ENCODE data around the gene AGAP3.

AGAP3 gene

DNA sequence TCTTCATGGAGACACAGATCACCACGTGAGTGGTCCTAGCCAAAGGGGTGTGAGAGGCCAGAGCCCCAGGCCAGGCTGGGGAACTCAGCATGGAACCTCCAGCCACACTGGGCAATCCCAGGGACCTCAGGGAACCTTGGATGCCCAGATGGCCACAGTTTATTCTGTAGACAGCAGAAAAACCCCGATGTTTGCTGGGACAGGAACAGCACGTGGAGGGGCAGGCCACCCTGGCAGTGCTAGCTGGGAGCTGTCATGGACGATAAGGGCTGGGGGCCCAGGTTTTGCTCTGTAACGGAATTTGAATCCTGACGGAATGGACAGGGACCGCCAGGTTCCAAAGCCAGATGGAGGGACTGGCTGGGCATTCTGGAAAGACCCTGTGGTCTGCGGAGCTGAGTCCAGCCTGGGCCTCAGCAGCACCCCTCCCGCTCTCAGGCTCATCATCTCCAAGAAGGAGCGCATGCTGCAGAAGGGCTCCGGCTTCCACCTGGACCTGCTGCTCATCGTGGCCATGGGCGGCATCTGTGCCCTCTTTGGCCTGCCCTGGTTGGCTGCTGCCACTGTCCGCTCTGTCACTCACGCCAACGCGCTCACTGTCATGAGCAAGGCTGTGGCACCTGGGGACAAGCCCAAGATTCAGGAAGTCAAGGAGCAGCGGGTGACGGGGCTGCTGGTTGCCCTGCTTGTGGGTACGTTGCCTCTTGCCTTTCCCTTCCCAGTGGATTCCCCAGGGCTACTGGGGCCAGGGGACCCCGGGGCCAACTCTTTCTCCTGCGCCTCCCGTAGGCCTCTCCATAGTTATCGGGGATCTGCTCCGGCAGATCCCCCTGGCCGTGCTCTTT, 11.2 kb upstream of the AGAP3 start:
- DNase-seq (ENCODE audit: low read depth), result no peak

DNA sequence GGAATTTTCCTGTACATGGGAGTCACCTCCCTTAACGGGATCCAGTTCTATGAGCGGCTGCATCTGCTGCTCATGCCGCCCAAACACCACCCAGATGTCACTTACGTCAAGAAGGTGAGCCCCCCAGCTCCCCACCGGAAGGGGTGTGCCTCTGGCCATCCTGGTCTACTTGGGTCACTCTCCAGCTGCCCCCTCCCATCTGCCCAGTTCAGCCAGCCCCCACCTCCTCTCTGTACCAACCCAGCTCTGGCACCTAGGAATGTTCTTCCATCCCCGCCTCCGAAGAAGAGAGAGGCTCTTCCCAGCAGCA, 10.7 kb upstream of the AGAP3 start:
- DNase-seq (ENCODE audit: low read depth), result no peak

DNA sequence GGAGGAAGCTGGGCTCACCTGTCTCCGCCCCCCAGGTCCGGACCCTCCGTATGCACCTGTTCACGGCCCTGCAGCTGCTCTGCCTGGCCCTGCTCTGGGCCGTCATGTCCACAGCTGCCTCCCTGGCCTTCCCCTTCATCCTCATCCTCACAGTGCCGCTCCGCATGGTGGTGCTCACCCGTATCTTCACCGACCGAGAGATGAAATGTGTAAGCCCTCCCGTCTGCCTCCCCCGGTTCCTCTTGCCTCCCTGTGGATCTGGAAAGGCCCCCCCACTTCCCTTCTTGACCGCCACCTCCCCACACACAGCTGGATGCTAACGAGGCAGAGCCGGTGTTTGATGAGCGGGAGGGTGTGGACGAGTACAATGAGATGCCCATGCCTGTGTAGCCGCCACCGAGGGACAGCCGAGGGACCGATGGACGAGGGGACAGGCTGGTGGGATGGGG, 10.3 kb upstream of the AGAP3 start:
- no peak for DNase-seq (ENCODE audit: low read depth)

DNA sequence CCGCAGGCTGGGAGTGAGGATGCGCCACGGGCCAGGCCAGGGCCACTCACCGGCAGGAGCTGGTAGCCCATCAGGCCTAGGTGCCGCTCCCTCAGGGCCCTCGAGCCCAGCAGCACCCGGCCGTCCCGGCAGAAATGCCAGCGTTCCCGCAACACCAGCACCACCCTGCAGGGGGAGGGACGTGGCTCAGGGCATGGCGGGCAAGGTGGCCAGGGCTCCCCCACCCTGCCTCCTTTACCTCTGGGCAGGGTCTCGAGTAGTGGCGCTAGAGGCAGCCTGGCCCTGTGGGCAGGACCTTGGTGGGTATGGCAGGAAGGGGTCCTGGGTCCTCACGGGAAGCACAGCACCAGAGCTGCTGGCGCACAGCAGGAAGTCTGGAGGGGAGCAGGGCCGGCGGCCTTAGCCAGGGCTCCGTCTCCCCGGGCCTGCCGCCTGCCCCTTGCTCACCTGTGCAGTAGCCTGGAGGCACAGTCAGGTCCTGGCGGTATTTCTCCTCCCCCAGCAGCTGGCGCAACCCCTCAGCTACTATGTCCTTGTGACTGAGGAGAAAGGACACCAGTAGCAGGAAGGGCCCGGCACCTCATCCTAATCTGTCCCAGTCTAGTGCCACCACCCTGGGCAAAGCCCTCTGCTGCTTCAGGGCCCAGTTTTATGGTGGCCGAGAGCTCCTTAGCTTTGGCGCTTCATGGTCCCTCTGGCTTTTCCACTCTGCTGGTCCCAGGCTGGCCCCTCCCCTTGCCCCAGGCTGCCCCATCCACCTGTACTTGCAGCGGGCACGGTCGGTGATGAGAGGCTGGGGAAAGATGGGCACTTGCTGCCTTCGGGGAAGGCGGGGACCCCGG, 9.2 kb upstream of the AGAP3 start:
- no peak for DNase-seq (ENCODE audit: low read depth)

DNA sequence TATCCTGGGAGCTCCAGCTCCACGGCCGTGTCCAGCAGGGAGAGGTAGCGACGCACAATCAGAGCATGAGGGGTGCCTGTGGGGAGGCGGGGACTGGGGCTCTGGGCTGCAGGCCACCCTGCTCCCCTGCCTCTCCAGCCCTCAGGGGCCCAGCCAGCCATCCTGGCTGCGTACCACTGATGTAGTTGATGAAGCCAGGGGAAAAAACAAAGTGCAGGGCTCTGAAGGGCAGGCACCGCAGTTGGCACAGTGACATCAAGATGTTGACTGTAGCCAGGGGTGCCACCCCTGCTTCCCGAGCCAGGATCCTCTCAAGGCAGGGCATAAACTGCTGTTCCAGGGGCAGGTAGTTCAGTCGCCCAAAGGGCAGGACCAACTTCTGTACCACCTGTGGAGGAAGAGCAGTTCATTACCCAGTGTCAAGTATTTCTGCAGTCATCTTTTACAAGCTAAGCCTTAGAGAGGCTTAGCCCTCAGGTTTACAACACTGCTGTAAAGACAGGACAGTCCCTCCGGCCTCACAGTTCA, 8.5 kb upstream of the AGAP3 start:
- no peak for DNase-seq (ENCODE audit: low read depth)

DNA sequence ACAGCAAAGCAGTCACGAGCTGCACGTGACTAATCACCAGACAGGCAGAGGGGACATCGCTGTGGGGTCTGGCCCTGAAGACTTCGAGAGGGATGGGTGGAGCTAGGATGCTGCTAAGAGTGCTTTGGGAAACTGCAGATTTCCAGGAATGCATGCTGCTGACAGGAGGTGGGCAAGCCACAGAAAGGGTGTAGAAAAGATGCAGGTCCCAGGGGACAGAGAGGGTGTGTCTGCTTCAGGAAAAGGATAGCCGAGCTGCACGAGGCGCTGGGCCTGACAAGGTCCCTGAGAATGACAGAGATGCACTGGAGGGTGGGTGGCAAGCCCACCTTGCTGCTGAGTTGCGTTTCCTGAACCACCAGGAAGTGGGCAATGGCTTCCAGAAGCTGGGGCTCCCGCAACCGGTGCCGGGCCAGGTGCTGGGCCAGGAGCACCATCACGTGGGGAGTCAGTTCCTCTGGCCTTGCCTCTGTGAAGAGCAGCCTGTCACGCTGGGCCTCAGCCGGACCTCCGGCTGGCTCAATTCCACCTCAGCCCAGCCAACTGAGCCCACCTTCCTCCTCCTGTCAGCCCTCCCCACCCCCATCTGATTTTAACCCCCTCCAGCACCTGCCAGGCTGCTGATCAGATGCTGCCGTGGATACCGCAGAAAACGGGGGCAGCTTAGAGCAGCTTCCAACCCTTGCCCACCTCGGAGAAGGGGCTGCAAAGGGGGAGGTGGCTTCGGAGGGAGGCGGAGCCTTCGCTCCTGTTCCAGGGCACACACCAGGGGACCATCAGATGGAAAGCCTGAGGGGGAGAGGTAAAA, 7.8 kb upstream of the AGAP3 start:
- DNase-seq (ENCODE audit: low read depth), result no peak

DNA sequence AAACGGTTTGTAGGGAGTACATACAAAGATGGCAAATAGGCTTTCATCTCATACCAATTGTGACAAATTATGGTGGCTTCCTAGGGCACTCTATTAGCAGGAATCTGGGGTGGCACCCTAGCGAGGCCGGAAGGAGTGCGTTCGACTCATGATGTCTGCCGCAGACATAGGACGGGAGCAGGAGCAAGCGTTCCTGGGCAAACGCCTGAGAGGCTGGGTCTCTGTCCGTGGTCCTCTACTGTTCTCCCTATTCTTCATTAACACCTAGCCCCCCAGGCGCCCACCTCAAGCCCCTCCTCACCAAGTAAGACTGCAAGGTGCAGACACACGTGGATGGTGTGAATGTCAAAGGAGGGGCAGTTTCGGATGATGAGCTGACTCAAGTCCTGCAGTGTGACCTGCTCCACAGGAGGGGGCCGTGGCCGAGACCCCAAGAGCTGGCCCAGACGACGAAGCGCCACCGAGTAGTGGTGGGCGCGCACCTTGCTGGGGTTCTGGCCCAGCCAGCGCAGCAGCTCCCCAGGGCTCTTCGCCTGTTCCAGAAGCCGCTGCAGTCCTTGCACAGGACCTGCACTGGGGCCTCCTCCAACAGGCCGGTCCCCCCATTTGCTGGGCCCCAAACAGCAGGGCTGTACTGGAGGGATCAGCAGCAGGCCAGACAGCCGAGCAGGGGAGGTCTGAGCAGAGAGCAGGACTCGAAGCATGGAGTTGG, 6.9 kb upstream of the AGAP3 start:
- DNase-seq (ENCODE audit: low read depth), result no peak

DNA sequence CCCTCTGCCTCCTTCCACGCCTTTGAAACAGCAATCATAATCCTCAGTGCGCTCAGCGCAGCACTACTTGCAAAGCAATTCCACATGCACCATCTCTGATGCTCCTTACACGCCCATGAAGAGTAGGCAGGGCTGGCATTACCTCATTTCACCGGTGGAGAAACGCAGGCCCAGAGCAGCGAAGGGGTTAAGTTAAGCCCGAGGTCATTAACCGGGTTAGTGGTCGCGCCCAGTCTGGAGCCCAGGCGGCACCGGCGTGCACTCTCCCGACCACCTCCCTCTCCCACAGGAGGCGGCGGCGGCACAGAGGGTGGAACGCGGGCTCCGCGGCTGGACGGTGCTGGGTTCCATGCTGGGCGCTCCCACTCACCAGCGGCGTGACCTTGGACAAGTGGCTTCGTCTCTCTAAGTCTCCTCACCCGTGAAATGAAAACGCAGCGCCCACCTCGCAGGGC, 6.2 kb upstream of the AGAP3 start:
- DNase-seq (ENCODE audit: low read depth), result no peak

DNA sequence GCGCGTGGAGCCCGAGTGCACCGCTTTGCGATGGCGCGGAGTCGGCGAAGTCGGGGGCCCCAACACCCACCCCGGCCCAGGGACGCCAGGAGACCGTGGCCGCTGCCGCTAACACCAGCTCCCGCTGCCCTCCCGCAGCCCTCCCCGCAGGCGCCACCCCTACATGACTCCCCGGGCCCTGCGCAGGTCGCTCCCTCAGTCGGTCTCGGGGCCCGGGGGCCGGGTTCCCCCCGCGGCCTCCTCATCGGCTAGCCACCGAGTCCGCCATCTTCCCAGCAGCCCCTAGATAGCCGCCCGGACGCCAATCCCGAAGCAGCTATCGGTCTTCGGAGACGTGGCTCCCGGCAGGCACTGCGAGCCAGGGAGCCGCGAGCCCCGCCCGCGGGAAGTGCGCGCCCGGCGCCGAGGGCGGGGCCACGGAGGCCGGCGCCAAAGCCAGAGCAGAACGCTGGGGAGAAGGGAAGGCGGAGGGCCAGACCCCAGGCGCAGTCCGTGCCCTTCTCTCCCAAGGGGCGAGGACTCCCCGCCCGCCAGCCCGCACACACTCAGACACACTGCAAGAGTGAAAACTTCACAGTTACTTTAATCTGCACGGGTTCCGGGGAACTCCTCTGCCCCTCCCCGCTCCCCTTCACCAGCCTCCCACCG, 5.6 kb upstream of the AGAP3 start, which contains the start of gene FASTK:
Gene FASTK, minus strand, starts transcription at position 288 of the 648 bp plus-strand sequence. Its CDS starts 43 bp downstream, at position 245.
- no peak for DNase-seq (ENCODE audit: low read depth)

DNA sequence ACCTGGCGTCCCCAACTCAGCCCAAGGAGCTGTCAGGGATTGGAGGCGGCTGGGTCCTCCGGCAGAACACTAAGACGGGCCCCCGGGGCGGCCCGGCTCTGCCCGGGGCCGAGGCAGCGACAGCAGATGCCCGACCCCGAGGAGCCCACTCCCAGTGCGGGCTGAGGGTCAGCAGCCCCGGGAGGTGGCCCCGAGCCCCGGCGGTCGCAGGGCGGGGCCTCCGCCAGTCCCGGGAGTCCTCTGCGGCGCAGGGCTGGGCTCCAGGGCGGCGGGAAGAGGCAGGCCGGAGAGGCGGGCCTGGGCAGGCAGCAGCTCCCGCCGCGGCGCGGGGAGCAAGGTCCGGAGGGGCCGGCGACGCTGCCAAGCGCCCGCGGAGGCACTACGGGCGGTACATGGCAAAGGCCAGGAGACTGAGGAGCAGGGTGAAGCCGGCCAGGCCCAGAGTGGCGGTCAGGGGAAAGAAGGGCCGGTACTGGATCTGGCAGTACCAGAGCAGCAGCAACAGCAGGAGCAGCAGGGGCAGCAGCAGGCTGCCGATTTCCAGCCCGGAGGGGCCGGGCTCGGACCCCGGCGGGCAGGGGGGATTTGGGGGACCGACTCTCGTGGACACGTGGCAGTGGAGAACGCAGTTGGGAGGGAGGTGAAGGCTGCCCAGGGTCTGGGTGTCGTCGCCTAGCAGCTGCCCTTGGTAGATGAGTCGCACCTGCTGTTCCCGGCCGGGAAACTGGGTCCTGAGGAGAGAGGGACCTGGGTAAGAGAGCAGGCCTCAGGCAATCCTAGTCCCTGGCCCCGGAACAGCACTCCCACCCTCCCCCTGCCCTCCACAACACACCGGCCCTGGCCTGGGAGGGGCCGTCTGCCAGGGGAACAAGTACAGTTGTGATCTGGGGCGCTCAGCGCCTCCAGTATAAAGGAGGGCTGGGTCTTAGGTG, 4.8 kb upstream of the AGAP3 start:
- DNase-seq (ENCODE audit: low read depth), result no peak

DNA sequence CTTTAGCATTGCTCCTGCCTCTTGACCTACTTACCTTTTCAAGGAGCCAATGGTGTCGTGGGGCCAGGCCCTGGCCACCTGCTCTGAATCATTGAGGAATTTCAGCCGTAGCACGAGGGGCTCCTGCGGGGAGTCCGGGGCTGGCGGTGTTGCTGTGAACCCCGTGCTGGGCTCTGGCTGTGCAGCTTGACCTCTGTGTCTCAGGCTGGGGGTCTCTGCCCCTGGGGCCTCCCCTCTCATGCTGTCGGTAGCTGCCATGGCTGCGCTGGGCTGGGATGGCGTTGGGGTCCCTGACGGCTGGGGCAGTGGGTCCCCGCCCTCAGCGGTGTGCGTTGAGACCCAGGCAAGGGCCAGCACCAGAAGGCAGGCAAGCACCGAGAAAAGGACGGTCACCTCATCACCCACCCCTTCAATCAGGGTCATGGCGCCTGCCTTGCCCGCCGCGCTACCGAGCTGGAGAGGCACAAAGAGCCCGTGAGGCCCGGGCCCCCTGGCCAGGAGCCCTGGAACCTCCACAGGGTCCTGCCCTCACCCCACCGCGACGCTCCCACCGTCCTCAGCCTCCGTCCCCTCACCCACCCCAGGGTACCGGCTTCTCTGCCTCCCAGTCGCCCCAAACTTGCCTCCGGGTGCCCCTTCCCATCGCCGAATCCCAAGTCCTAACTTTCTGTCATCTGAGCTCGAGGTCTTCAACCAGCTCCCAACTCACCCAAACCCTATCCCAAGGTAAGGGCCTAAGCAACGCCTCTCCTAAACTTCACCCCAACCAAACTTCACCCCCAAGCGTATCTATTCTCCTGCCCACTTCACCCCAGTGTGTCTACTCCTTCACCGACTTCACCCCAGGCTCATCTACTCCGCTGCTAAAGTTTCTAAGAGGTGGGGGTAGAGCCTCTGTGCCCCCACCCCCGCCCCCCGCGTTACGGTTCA, 3.9 kb upstream of the AGAP3 start:
- no peak for DNase-seq (ENCODE audit: low read depth)

DNA sequence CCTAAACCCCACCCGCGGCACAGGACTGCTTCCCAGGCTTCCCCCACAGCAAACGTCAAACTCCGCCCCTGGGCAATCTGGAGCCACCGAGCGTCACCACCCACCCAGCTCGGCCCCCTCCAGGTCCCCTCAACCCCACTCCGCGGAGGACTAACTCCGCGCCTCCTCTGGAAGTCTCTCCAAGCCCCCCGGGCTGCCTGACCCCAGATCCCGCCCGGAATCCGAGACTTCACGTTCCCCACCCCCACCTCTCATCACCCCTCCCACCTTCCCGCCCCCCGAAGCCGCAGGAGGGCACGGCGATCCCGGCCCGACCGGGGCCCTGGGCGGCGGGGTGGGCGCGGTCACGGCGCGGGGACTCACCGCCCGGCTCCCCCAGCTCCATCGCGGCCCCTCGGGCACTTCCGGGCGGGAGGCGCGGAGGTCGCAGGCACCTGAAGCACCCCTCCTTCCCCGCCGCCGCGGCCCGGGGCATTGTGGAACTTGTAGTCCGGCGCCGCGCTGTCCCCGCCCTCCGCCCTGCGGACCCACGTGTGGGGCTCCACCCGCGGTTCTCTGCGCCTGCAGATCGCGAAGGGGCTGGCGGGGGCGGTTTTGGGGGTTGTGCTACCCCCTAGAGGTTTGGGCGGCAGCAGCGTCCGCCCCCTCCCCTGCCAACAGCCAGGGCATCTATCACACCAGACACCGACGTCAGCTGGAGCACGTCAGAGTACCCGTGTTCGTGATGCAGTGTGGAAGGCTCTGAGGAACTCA, 3.0 kb upstream of the AGAP3 start, which contains the start of gene TMUB1:
Gene TMUB1, minus strand, starts transcription at position 423 of the 753 bp plus-strand sequence. CDS start 930 bp downstream, outside the sequence.
- DNase-seq (ENCODE audit: low read depth), result no peak

DNA sequence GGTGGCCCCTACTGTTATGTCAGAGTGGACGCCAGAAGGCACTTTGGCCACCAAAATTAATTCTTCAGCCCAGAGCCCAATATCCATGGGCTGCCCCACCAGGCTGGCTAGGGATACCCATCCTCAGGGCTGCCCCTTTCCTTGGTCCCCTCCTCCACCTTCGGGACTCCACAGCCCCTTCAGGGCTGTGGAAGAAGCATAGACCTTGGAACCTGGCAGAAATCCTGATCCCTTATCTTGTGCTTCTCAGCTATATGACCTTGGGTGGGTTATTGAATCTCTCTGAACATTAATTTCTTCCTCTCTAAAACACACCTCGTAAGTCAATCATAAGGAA, 2.5 kb upstream of the AGAP3 start:
- DNase-seq (ENCODE audit: low read depth), result no peak

DNA sequence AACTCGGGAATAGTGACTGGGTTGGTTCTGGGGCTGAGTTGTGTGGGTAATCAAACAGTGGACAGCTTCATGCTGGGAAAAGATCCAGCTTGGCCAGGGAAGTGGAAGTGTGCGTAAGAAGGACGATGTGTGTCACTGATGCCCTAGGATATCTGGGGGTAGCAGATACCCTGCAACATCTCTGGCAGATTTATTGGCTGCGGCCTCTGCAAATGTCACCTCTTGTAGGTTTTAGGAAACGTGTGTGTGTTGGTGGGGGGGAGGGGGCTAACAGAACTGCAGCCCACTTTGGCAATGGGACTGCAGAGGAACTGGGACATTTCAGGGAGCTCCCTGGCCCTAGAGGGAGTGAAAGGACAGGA, 965 bp upstream of the AGAP3 start:
- DNase-seq (ENCODE audit: low read depth), result no peak

DNA sequence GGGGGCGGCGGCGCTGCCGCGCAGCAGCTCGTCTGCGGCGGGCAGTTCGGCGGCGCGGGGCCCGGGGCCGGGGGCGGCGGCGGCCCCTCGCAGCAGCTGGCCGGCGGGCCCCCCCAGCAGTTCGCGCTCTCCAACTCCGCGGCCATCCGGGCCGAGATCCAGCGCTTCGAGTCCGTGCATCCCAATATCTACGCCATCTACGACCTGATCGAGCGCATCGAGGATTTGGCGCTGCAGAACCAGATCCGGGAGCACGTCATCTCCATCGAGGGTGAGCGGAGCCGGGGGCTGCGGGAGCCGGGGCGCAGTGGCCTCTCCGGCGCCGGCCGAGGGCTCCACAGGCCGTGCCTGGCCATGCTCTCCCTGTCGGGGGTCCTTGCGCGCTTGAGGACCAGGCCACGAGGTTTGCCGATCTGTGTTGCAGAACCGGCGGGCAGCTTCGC, 548 bp downstream of the AGAP3 start:
- no peak for DNase-seq (ENCODE audit: low read depth)

DNA sequence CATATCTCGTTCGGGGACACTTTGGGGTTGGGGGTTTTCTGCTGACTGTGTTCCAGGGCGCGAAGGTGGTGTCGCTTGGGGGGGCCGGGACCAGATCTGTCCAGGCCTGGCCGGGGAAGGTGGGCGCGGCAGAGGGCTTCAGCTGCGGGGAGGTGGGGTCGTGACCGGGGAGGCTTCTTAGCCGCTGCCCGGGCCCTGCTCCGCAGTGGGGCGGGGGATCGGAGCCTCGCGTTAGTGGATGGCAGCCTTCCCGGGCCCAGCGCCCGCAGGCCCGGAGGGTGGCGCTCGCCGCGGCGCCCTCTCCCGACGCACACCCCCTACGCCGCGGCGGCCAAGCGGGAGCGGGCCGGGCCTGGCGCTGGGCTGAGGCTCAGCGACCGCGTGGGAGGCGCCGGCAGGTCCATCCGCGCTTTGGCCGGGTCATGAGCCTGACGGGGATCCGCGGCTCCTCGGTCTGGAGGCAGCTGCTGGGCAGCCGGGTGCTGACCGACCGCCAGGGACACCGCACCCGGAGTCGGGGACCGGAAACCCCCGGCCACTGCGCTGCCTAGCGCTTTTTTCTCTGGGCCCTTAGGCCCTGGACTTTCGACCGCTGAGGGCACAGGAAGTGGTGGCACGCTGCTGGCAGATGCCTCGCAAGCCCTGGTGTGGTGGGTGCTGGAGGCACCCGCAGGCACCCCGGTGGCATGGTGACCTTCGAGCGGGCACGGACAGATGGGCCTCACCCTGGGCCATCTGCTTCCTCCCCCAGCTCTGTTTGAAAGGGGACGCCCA, 1.2 kb downstream of the AGAP3 start:
- DNase-seq (ENCODE audit: low read depth), result no peak
